KMS-11 (cell line): ENCODE data around the gene EN1.

ENCODE experiments used
- H2AFZ ChIP-seq: fragments of 200-600 bp; sonication (generic); 2 replicates; pipeline ENCODE4 v1.6.1; 2016; ENCODE audit warnings: antibody characterized with exemption, mixed run types, low read depth
- H3K27ac ChIP-seq: fragments of 200-600 bp; sonication (generic); 2 replicates; pipeline ENCODE4 v1.6.1; 2016; ENCODE audit warnings: mild to moderate bottlenecking, mixed run types
- H3K27me3 ChIP-seq: fragments of 200-600 bp; sonication (generic); 2 replicates; pipeline ENCODE4 v1.6.1; 2017; ENCODE audit warnings: mild to moderate bottlenecking, low read depth, mixed run types, moderate library complexity; ENCODE audit not compliant: insufficient read depth
- H3K36me3 ChIP-seq: fragments of 200-600 bp; sonication (generic); 2 replicates; pipeline ENCODE4 v1.6.1; 2017; ENCODE audit warnings: mild to moderate bottlenecking, mixed run types; ENCODE audit not compliant: insufficient read depth
- H3K4me1 ChIP-seq: fragments of 200-600 bp; sonication (generic); 2 replicates; pipeline ENCODE4 v1.6.1; 2016; ENCODE audit warnings: mild to moderate bottlenecking, low read depth, mixed run types; ENCODE audit not compliant: poor library complexity, severe bottlenecking
- H3K4me2 ChIP-seq: fragments of 200-600 bp; sonication (generic); 2 replicates; pipeline ENCODE4 v1.7.0; 2016; ENCODE audit warnings: mild to moderate bottlenecking, mixed run types
- H3K4me3 ChIP-seq: fragments of 200-600 bp; sonication (generic); IDR thresholded peaks from 2 replicates; pipeline ENCODE4 v1.6.1; 2017; ENCODE audit warnings: low read depth, low read length, mixed read lengths; ENCODE audit not compliant: insufficient read depth
- H3K79me2 ChIP-seq: fragments of 200-600 bp; sonication (generic); 2 replicates; pipeline ENCODE4 v1.6.1; 2016; ENCODE audit warnings: low read depth, mixed run types; ENCODE audit not compliant: insufficient read depth
- H3K9ac ChIP-seq: fragments of 200-600 bp; sonication (generic); 2 replicates; pipeline ENCODE4 v1.6.1; 2016; ENCODE audit warnings: mild to moderate bottlenecking, mixed run types
- H4K20me1 ChIP-seq: fragments of 200-600 bp; sonication (generic); 2 replicates; pipeline ENCODE4 v1.6.1; 2016; ENCODE audit warnings: mild to moderate bottlenecking, mixed run types; ENCODE audit not compliant: insufficient read depth
- TF ChIP-seq, protein P1 (sequence below): fragments of 200-600 bp; sonication (generic); conservative IDR thresholded peaks from 2 replicates; pipeline ENCODE4 v1.6.1; 2017; ENCODE audit warnings: low read depth, mild to moderate bottlenecking, antibody characterized with exemption, low read length, moderate library complexity, mixed read lengths

The EN1 gene

DNA sequence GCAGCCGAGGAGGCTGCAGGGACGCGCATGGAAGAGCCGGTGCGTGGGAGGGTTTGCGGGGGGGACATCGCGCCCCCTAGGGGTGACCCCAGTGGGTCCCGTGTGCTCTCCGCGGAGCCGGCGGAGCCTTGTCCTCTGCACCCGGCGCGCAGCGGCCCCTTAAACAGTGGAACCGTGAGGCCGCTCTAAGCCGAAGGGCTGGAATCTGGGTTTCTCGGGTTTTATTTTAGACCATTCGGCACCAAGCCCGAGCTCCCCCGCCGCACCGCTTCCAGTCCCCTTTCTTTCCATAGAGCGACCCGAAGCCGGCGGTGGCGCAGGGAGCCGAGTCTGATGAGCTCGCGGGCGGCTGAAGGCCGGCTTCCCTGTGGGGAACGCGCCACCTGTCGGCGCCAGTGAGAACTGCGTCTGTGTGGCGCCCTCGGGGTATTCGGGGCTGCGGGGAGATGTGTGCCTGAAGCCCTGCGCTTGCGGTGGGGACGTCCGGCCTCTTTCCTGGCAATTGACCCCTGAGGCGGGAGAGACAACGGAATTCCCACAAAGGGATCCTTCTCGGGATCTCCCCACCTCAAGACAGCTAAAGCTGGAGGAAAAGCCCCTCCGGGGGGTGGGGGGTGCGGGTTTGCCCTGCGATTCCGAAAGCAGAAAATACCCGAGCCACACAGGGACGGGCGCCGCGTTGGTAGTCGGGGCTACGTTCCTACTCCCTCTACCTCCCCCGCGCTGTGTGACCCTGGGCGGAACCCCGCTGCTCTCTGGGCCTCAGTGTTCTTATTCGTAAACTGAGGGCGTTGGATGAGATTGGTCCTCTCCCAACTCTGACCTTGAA lies 8.2 kb upstream of the EN1 start:
- Histone ChIP-seq H3K36me3 (no peaks in the 10 kb centered on the region), H3K27ac (no peak overlapping the region), H3K4me2 (peak overlapping the region; percentile 47; the same call in 1 of the 2 replicates), H3K9ac (peak overlapping the region; percentile 39; the same call in 1 of the 2 replicates), H3K27me3 (no peaks in the 10 kb centered on the region), H4K20me1 (no peaks in the 10 kb centered on the region), H3K79me2 (no peaks in the 10 kb centered on the region), H3K4me1 (no peaks in the 10 kb centered on the region), H2AFZ (peak overlapping the region; percentile 75), H3K4me3 (no peak overlapping the region)
- TF ChIP-seq, protein P1, sequence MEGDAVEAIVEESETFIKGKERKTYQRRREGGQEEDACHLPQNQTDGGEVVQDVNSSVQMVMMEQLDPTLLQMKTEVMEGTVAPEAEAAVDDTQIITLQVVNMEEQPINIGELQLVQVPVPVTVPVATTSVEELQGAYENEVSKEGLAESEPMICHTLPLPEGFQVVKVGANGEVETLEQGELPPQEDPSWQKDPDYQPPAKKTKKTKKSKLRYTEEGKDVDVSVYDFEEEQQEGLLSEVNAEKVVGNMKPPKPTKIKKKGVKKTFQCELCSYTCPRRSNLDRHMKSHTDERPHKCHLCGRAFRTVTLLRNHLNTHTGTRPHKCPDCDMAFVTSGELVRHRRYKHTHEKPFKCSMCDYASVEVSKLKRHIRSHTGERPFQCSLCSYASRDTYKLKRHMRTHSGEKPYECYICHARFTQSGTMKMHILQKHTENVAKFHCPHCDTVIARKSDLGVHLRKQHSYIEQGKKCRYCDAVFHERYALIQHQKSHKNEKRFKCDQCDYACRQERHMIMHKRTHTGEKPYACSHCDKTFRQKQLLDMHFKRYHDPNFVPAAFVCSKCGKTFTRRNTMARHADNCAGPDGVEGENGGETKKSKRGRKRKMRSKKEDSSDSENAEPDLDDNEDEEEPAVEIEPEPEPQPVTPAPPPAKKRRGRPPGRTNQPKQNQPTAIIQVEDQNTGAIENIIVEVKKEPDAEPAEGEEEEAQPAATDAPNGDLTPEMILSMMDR, result peak; percentile 76

DNA sequence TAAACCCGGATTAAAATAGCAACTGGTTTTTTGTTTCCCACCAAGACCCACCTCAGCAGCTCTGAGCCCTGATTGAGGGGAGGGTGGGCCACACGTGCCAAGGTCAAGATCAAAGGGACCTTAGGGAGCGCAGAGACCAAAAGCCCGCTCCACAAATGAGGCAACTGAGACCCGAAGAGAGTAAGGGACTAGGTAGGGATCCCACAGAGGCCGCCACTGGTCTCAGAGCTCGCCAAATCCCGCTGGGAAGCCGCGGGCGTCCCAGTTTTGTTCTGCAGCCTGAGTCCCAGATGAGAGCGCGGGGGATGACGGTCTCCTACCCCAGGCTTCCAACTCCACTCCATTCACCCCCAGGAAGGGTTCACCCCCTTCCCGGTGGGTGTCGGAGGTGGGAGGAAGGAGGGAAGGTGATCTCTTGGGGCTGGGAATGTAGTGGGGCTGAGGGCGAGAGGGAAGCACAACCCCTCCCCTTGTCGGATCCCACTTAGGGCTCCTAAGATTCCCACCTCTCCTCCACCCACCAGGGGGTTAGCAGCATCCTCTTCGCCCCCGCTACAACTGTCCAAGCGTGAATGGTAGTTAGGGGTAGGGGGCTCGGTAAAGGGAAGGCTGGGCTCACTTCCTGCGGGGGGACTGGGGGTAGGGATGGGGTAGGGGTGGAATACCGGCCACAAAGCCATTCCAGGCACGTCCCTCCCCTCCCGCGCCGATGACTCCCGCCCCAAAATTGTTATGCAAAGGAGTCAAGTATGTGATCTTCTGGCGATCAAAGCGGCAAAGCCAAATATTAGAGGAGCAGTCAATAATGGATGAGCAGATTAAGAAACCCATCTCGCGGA lies 7.3 kb upstream of the EN1 start:
- Histone ChIP-seq H3K4me3 (no peak overlapping the region), H3K36me3 (no peaks in the 10 kb centered on the region), H2AFZ (peak overlapping the region; percentile 75), H3K79me2 (no peaks in the 10 kb centered on the region), H3K9ac (no peak overlapping the region), H3K27ac (no peak overlapping the region), H4K20me1 (no peaks in the 10 kb centered on the region), H3K27me3 (no peaks in the 10 kb centered on the region), H3K4me2 (peak overlapping the region; percentile 29; the same call in 1 of the 2 replicates), H3K4me1 (no peaks in the 10 kb centered on the region)
- TF ChIP-seq, protein P1, result no peak

DNA sequence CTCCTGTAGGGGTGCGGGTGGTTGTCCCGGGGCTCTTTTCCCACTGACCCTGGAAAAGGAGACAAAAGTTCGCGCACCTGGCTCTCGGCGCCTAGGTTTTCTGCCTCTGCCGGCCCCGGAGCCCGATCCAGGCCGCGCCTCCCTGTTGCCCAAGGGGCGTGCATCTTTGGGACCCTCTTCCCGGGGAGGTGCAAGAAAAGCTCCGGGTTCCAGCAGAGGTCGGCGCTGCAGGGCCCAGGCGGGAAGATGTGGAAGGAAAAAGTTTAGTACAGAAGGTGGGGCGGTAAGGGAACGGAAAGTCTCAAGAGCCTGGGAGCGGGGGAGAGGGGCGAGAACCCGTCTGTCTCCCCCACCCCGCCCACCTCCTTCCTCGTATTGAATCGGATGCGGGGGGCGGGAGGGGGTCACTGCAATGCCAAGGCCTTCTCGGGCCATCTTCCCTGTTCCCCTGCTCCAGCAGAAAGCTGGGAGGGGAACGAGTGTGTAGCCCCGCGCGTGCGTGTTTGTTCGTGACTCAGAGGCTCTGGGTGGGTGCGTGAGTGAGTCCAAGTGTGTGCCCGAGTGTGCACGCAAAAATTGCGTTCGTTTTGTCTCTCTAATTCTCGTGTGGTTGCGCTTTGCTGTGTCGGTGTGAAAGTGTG lies 6.3 kb upstream of the EN1 start:
- H4K20me1 ChIP-seq, result no peaks in the 10 kb centered on the region
- H3K4me2 ChIP-seq, result no peak overlapping the region
- no peaks in the 10 kb centered on the region for H3K79me2 ChIP-seq
- H3K4me3 ChIP-seq, result no peak overlapping the region
- H3K27ac ChIP-seq, result no peak overlapping the region
- no peak overlapping the region for H3K9ac ChIP-seq
- H3K36me3 ChIP-seq, result no peaks in the 10 kb centered on the region
- no peaks in the 10 kb centered on the region for H3K27me3 ChIP-seq
- TF ChIP-seq, protein P1, result no peak
- no peaks in the 10 kb centered on the region for H3K4me1 ChIP-seq
- no peak overlapping the region for H2AFZ ChIP-seq

DNA sequence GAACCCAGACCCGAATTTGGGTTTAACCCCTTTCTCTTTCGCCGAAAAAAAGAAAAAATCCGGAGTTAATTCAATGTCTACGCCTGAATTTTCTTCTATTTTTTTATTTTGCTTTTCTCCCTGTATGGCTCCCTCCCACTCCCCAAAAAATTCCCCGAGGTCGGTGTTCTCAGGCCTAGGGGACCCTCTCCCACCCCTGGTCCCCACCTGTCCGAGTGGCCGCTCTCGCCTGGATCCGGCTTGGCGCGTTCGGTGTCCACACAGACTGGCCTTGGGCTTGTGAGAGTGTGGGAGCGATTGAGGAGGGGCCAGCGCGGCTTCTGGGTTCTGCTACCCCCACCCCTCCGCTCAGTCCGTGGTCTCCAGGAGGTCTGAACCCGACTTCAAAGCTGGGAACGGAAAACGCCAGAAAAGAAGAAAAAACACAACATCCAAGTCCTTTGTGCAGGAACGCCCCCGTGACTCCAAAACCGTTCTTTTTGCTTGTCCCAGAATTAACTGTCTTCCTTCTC lies 5.7 kb upstream of the EN1 start:
- no peaks in the 10 kb centered on the region for H3K27me3 ChIP-seq

More for the DNA sequence above, 5.7 kb upstream of the EN1 start:
- no peaks in the 10 kb centered on the region for H3K4me1 ChIP-seq
- no peak overlapping the region for H3K4me2 ChIP-seq
- TF ChIP-seq, protein P1, result no peak
- no peak overlapping the region for H3K27ac ChIP-seq
- H3K79me2 ChIP-seq, result no peaks in the 10 kb centered on the region
- H3K4me3 ChIP-seq, result no peak overlapping the region
- no peak overlapping the region for H3K9ac ChIP-seq
- H3K36me3 ChIP-seq, result no peaks in the 10 kb centered on the region
- H2AFZ ChIP-seq, result no peak overlapping the region
- no peaks in the 10 kb centered on the region for H4K20me1 ChIP-seq
